PC-3 (cell line): ENCODE results near the gene GGA3. TPM values are rescaled to one million over a fixed set of nuclear protein-coding genes. Genes with fewer than 3 reads are reported as not detected.

ENCODE experiments used
- ATAC-seq: fragments of 200-7000 bp; cut with Tn5 transposase; 2 replicates; pipeline ENCODE4 v1.9.1; 2020; ENCODE audit warnings: mild to moderate bottlenecking, moderate library complexity
- BruUV-seq: library from RNA; stranded (reverse); fragments of 400-500 nt; replicated peaks from 2 replicates; lab custom pipeline; 2021; lab: Mats Ljungman, UMichigan
- CTCF ChIA-PET: fragments of 300-600 bp; sonication (Branson Sonifier 250); formaldehyde crosslinking; loops from one replicate; lab custom pipeline; 2022; ENCODE audit warnings: antibody characterized with exemption; lab: Charles Lee
- POLR2A ChIA-PET: fragments of 300-600 bp; sonication (Branson Sonifier 250); formaldehyde crosslinking; loops from one replicate; lab custom pipeline; 2022; ENCODE audit warnings: antibody characterized with exemption; ENCODE audit not compliant: unreplicated experiment; lab: Charles Lee
- DNase-seq: peaks from one replicate; pipeline ENCODE4 v3.0.0-alpha.2; 2015
- H2AFZ ChIP-seq: fragments of 300-600 bp; sonication (generic); 2 replicates; pipeline ENCODE4 v1.6.0; 2016; ENCODE audit warnings: antibody characterized with exemption, low read length
- H3F3A ChIP-seq: fragments of 300-600 bp; sonication (generic); one replicate; pipeline ENCODE4 v1.6.0; 2017; ENCODE audit warnings: antibody characterized with exemption, low read length, control low read depth, mild to moderate bottlenecking; ENCODE audit not compliant: unreplicated experiment
- H3K27ac ChIP-seq: fragments of 300-600 bp; sonication (generic); 2 replicates; pipeline ENCODE4 v1.5.1; 2016; ENCODE audit warnings: mild to moderate bottlenecking, low read length
- H3K27me3 ChIP-seq: fragments of 300-600 bp; sonication (generic); 2 replicates; pipeline ENCODE4 v1.6.1; 2016; ENCODE audit warnings: low read length, mixed read lengths
- H3K36me3 ChIP-seq: fragments of 300-600 bp; sonication (generic); 2 replicates; pipeline ENCODE4 v1.6.1; 2016; ENCODE audit warnings: low read depth, mixed run types, low read length, mixed read lengths
- H3K4me1 ChIP-seq: fragments of 300-600 bp; sonication (generic); 2 replicates; pipeline ENCODE4 v1.5.1; 2016; ENCODE audit warnings: low read length; ENCODE audit not compliant: insufficient read depth
- H3K4me2 ChIP-seq: fragments of 300-600 bp; sonication (generic); 2 replicates; pipeline ENCODE4 v1.6.0; 2016; ENCODE audit warnings: low read length
- H3K4me3 ChIP-seq: fragments of 300-600 bp; sonication (generic); 2 replicates; pipeline ENCODE4 v1.5.1; 2016; ENCODE audit warnings: mild to moderate bottlenecking, low read length, mixed read lengths
- H3K79me2 ChIP-seq: fragments of 300-600 bp; sonication (generic); 2 replicates; pipeline ENCODE4 v1.6.1; 2017; ENCODE audit warnings: low read length, mixed read lengths
- H3K9ac ChIP-seq: fragments of 300-600 bp; sonication (generic); 2 replicates; pipeline ENCODE4 v1.6.0; 2016; ENCODE audit warnings: mild to moderate bottlenecking, low read length
- H3K9me2 ChIP-seq: fragments of 300-600 bp; sonication (generic); replicated peaks from 2 replicates; pipeline ENCODE4 v1.6.1; 2016; ENCODE audit warnings: mixed run types, low read length, mixed read lengths
- H3K9me3 ChIP-seq: fragments of 300-600 bp; sonication (generic); 2 replicates; pipeline ENCODE4 v1.6.1; 2016; ENCODE audit warnings: low read length, mixed read lengths
- H4K20me1 ChIP-seq: fragments of 300-600 bp; sonication (generic); 2 replicates; pipeline ENCODE4 v1.6.1; 2016; ENCODE audit warnings: low read length, mixed read lengths
- CTCF ChIP-seq: fragments of 300-600 bp; sonication (generic); conservative IDR thresholded peaks from 2 replicates; pipeline ENCODE4 v1.5.1; 2017; ENCODE audit warnings: antibody characterized with exemption, low read depth, mild to moderate bottlenecking, low read length
- EZH2 ChIP-seq: fragments of 300-600 bp; sonication (generic); IDR thresholded peaks from one replicate; pipeline ENCODE4 v1.6.1; 2017; ENCODE audit warnings: antibody characterized with exemption, mild to moderate bottlenecking, low read length; ENCODE audit not compliant: unreplicated experiment
- EZH2phosphoT487 ChIP-seq: fragments of 300-600 bp; sonication (generic); IDR thresholded peaks from 2 replicates; pipeline ENCODE4 v1.6.1; 2018; ENCODE audit warnings: mild to moderate bottlenecking, antibody characterized with exemption, low read length, borderline replicate concordance
- intact Hi-C: fragments of 100-400 bp; cut with micrococcal nuclease; formaldehyde crosslinking; loops from 2 replicates; pipeline ENCODE4 v1.9.0; 2023
- total RNA-seq: library from RNA; depleted of rRNA; stranded (reverse); fragments of >200 nt; gene quantifications from 2 replicates; pipeline ENCODE4 v1.2.3, GENCODE V29; 2014

Gene GGA3
- total RNA-seq, 1 experiment from 2014 or later = 38.8 TPM

- no peak for ATAC-seq
These were observed 23.3 kb downstream of the GGA3 start for GRCh38 chr17:75238020-75238580.

GRCh38 chr17:75237100-75238014 lies 24.0 kb downstream of the GGA3 start:
- H3K36me3 ChIP-seq = peaks cover 73% of the 10 kb centered on the region
- H3K4me1 ChIP-seq = no peaks in the 10 kb centered on the region
- no peaks in the 10 kb centered on the region for H4K20me1 ChIP-seq
- H3K4me2 ChIP-seq = no peak overlapping the region
- no peak overlapping the region for H2AFZ ChIP-seq
- no peak for TF ChIP-seq CTCF
- no peak for TF ChIP-seq EZH2phosphoT487
- no peak for TF ChIP-seq EZH2
- H3F3A ChIP-seq = peaks cover 4% of the 10 kb centered on the region
- no peaks in the 10 kb centered on the region for H3K79me2 ChIP-seq
- no peak overlapping the region for H3K9ac ChIP-seq
- TSS peak; percentile 14 for BruUV-seq
- intact Hi-C loops = no loop called here
- no peaks in the 10 kb centered on the region for H3K9me3 ChIP-seq
- ATAC-seq (no peak), DNase-seq (no peak)
- H3K27ac ChIP-seq = no peak overlapping the region
- POLR2A ChIA-PET = no interaction called here
- H3K9me2 ChIP-seq = no peaks in the 10 kb centered on the region
- H3K4me3 ChIP-seq = no peak overlapping the region
- CTCF ChIA-PET = interaction anchor here (0.6 kb wide), 3 partner anchors 17 to 372 kb away, joined by 5 to 7 read pairs (median 7); no protein-coding TSS in a partner anchor
- H3K27me3 ChIP-seq = no peaks in the 10 kb centered on the region

More at GRCh38 chr17:75238020-75238580, 23.3 kb downstream of the GGA3 start:
- intact Hi-C loops = no loop called here
- Histone ChIP-seq H3K79me2 (no peaks in the 10 kb centered on the region), H3K36me3 (peaks cover 72% of the 10 kb centered on the region), H3F3A (peaks cover 4% of the 10 kb centered on the region), H2AFZ (no peak overlapping the region), H3K4me2 (no peak overlapping the region), H3K9me2 (no peaks in the 10 kb centered on the region), H3K27ac (no peak overlapping the region), H4K20me1 (no peaks in the 10 kb centered on the region), H3K4me3 (no peak overlapping the region), H3K27me3 (no peaks in the 10 kb centered on the region), H3K4me1 (no peaks in the 10 kb centered on the region), H3K9ac (no peak overlapping the region), H3K9me3 (no peaks in the 10 kb centered on the region)
- no peak for DNase-seq
- CTCF ChIA-PET = interaction anchor here (0.6 kb wide), 1 partner anchor 18 kb away, joined by 7 read pairs; no protein-coding TSS in a partner anchor
- TF ChIP-seq EZH2phosphoT487 (no peak), EZH2 (no peak), CTCF (no peak)
- BruUV-seq = no TSS peak
- POLR2A ChIA-PET = no interaction called here

- peaks cover 70% of the 10 kb centered on the region for H3K36me3 ChIP-seq
- ATAC-seq = no peak
- peaks cover 4% of the 10 kb centered on the region for H3F3A ChIP-seq
- DNase-seq = no peak
- intact Hi-C loops = no loop called here
- H2AFZ ChIP-seq = no peak overlapping the region
- no peaks in the 10 kb centered on the region for H4K20me1 ChIP-seq
- ChIA-PET POLR2A (no interaction called here), CTCF (interaction anchor here (1.4 kb wide), 1 partner anchor 8 kb away, joined by 3 read pairs; no protein-coding TSS in a partner anchor)
- H3K9me3 ChIP-seq = no peaks in the 10 kb centered on the region
- no peaks in the 10 kb centered on the region for H3K9me2 ChIP-seq
- no peaks in the 10 kb centered on the region for H3K27me3 ChIP-seq
- H3K4me1 ChIP-seq = no peaks in the 10 kb centered on the region
- no peak overlapping the region for H3K9ac ChIP-seq
- H3K4me2 ChIP-seq = no peak overlapping the region
- no peak overlapping the region for H3K27ac ChIP-seq
- no TSS peak for BruUV-seq
- no peaks in the 10 kb centered on the region for H3K79me2 ChIP-seq
- TF ChIP-seq EZH2 (no peak), CTCF (no peak), EZH2phosphoT487 (no peak)
- no peak overlapping the region for H3K4me3 ChIP-seq
These were observed 28.6 kb downstream of the GGA3 start for GRCh38 chr17:75232786-75233185.
